Fibroblast of lung (primary cell): ENCODE results near the gene HCFC1.

ENCODE experiments used
- CTCF ChIP-seq, 2 donors: IDR thresholded peaks in 1 of 2; conservative IDR thresholded peaks in 1 of 2; 1 replicate in 1 of 2; 2 replicates in 1 of 2; pipeline ENCODE4 v1.5.1; 2011 to 2012; ENCODE audit warnings: low read length in 2 of 2, control low read depth in 1 of 2, inconsistent platforms in 1 of 2, low read depth in 1 of 2, mild to moderate bottlenecking in 1 of 2
- EZH2 ChIP-seq: IDR thresholded peaks from 2 replicates; pipeline ENCODE4 v1.5.1; 2012; ENCODE audit warnings: low read length, control low read depth, mild to moderate bottlenecking; ENCODE audit errors: missing control alignments

- TF ChIP-seq CTCF (conservative IDR thresholded peaks at IDR 0.05 in 1 of 2, IDR thresholded peaks at IDR 0.05 in 1 of 2; ENCODE audit: low read depth in 1 of 2, low read length in 2 of 2), result no peak
- no peak for TF ChIP-seq EZH2
Observed at GRCh38 chrX:153905481-153906095, 66.0 kb downstream of the HCFC1 start.
